Measurements from ENCODE around the gene ATP6V0E2. TPM values are rescaled to one million over a fixed set of nuclear protein-coding genes. Genes with fewer than 3 reads are reported as not detected.

ATP6V0E2 gene
- total RNA-seq, 1 experiment from 2014 or later, result 25.5 TPM

DNA sequence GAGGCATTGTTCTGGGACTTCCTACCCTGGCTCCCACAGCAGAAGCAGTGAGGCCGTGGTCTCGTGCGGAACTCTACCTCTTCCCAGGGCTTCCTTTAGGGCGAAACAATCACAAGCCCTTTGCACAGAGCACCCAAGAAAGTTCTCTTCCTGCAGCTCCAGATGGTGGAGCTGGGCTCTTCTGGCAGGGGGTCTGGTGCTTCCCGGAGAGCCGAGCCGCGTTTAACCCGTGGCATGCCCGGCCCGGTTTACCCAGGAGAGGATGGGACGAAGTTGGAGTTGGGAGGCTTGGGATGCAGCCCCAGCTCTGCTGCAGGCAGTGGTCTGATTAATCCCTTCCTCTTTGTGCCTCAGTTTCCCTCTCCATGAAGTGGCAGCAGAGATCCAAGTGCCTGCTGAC is 9.0 kb upstream of the ATP6V0E2 start:
- Histone ChIP-seq H3K79me2 (ENCODE audit: insufficient read depth, low read length) (no peaks in the 10 kb centered on the region), H3K27ac (ENCODE audit: low read depth, low read length) (no peak overlapping the region), H4K20me1 (ENCODE audit: insufficient read depth) (no peaks in the 10 kb centered on the region), H2AFZ (ENCODE audit: low read depth, low read length, poor library complexity, severe bottlenecking) (no peak overlapping the region), H3K4me3 (replicated peaks in 1 of 2; ENCODE audit: low read depth in 1 of 2, low read length in 2 of 2) (no peak overlapping the region), H3K9ac (ENCODE audit: low read length) (no peak overlapping the region), H3K9me3 (ENCODE audit: control insufficient read depth in 1 of 2, insufficient read depth in 1 of 2, low read depth in 1 of 2, low read length in 2 of 2) (no peaks in the 10 kb centered on the region), H3K4me2 (ENCODE audit: low read length) (no peak overlapping the region), H3K27me3 (ENCODE audit: insufficient read depth, low read length) (no peaks in the 10 kb centered on the region), H3K36me3 (ENCODE audit: control insufficient read depth in 1 of 2, insufficient read depth in 2 of 2, low read length in 2 of 2) (no peaks in the 10 kb centered on the region), H3K9me2 (ENCODE audit: insufficient read depth) (no peaks in the 10 kb centered on the region), H3K4me1 (ENCODE audit: control insufficient read depth in 1 of 2, insufficient read depth in 2 of 2, low read length in 2 of 2) (no peaks in the 10 kb centered on the region)
- CTCF ChIA-PET, result no interaction called here
- POLR2A ChIA-PET, result no interaction called here
- DNase-seq (ENCODE audit: low read depth, low spot score) (no peak), ATAC-seq (no peak)
- TF ChIP-seq, protein P1, sequence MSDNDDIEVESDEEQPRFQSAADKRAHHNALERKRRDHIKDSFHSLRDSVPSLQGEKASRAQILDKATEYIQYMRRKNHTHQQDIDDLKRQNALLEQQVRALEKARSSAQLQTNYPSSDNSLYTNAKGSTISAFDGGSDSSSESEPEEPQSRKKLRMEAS (IDR thresholded peaks at IDR 0.05), result no peak
- TF ChIP-seq EZH2 (IDR thresholded peaks at IDR 0.05), result no peak
- TF ChIP-seq, protein P2, sequence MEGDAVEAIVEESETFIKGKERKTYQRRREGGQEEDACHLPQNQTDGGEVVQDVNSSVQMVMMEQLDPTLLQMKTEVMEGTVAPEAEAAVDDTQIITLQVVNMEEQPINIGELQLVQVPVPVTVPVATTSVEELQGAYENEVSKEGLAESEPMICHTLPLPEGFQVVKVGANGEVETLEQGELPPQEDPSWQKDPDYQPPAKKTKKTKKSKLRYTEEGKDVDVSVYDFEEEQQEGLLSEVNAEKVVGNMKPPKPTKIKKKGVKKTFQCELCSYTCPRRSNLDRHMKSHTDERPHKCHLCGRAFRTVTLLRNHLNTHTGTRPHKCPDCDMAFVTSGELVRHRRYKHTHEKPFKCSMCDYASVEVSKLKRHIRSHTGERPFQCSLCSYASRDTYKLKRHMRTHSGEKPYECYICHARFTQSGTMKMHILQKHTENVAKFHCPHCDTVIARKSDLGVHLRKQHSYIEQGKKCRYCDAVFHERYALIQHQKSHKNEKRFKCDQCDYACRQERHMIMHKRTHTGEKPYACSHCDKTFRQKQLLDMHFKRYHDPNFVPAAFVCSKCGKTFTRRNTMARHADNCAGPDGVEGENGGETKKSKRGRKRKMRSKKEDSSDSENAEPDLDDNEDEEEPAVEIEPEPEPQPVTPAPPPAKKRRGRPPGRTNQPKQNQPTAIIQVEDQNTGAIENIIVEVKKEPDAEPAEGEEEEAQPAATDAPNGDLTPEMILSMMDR (IDR thresholded peaks at IDR 0.05 in 2 of 3, conservative IDR thresholded peaks at IDR 0.05 in 1 of 3; ENCODE audit: borderline replicate concordance in 1 of 3, insufficient read depth in 1 of 3, low read depth in 2 of 3, low read length in 2 of 3), result no peak
- no peak for TF ChIP-seq TCF7L2 (IDR thresholded peaks at IDR 0.05; ENCODE audit: borderline replicate concordance, extremely low read depth, insufficient read depth, insufficient read length)
- TF ChIP-seq, protein P3, sequence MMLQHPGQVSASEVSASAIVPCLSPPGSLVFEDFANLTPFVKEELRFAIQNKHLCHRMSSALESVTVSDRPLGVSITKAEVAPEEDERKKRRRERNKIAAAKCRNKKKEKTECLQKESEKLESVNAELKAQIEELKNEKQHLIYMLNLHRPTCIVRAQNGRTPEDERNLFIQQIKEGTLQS (IDR thresholded peaks at IDR 0.05), result no peak
- TF ChIP-seq SRF (IDR thresholded peaks at IDR 0.05; ENCODE audit: low read depth), result no peak
- TF ChIP-seq FOSL1 (IDR thresholded peaks at IDR 0.05; ENCODE audit: low read depth), result no peak
- RAD21 ChIA-PET (ENCODE audit: low non-redundant PET in 1 of 2, low total read pairs in 2 of 2, uncharacterized antibody in 2 of 2, unreplicated experiment in 2 of 2), result no interaction called here
- intact Hi-C loops (cut with micrococcal nuclease), result no loop called here
- no TSS peak for BruUV-seq (replicated peaks)

DNA sequence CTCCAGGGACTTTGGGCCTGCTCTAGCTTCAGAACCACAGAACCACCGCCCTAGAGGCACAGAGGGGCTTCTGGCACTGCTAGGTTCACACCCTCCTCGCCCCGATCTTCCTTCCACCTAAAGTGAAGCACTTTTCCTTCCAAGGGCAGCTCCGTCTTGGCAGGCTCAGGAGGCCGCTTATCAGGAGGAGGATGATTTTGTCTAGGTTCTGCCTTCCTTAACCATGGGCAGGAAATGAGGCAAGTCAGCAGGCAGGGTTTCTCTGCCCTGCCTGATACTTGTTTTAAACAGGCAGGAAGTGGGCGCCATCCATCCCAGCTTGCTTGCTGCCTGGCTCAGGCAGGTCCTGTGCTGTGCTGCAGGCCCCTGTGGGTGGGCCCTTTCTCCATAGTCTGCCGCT is 8.3 kb upstream of the ATP6V0E2 start:
- H3K9me2 ChIP-seq (ENCODE audit: insufficient read depth), result no peaks in the 10 kb centered on the region
- ChIA-PET POLR2A (no interaction called here), RAD21 (ENCODE audit: low non-redundant PET in 1 of 2, low total read pairs in 2 of 2, uncharacterized antibody in 2 of 2, unreplicated experiment in 2 of 2) (no interaction called here), CTCF (no interaction called here)
- H3K27ac ChIP-seq (ENCODE audit: low read depth, low read length), result no peak overlapping the region
- ATAC-seq, result no peak
- no peak overlapping the region for H3K9ac ChIP-seq (ENCODE audit: low read length)
- no peaks in the 10 kb centered on the region for H3K9me3 ChIP-seq (ENCODE audit: control insufficient read depth in 1 of 2, insufficient read depth in 1 of 2, low read depth in 1 of 2, low read length in 2 of 2)
- no TSS peak for BruUV-seq (replicated peaks)
- no peaks in the 10 kb centered on the region for H3K79me2 ChIP-seq (ENCODE audit: insufficient read depth, low read length)
- no peaks in the 10 kb centered on the region for H4K20me1 ChIP-seq (ENCODE audit: insufficient read depth)
- H3K4me1 ChIP-seq (ENCODE audit: control insufficient read depth in 1 of 2, insufficient read depth in 2 of 2, low read length in 2 of 2), result no peaks in the 10 kb centered on the region
- no peak for TF ChIP-seq ELF1 (IDR thresholded peaks at IDR 0.05; ENCODE audit: borderline replicate concordance, low read depth)
- intact Hi-C loops (cut with micrococcal nuclease), result no loop called here
- H3K4me2 ChIP-seq (ENCODE audit: low read length), result no peak overlapping the region
- no peak overlapping the region for H3K4me3 ChIP-seq (replicated peaks in 1 of 2; ENCODE audit: low read depth in 1 of 2, low read length in 2 of 2)
- H2AFZ ChIP-seq (ENCODE audit: low read depth, low read length, poor library complexity, severe bottlenecking), result no peak overlapping the region
- H3K36me3 ChIP-seq (ENCODE audit: control insufficient read depth in 1 of 2, insufficient read depth in 2 of 2, low read length in 2 of 2), result no peaks in the 10 kb centered on the region
- no peaks in the 10 kb centered on the region for H3K27me3 ChIP-seq (ENCODE audit: insufficient read depth, low read length)
- no peak for DNase-seq (ENCODE audit: low read depth, low spot score)
